HG03342 (cell line): ENCODE results near the gene PTPRN2.

ENCODE experiments used
- ATAC-seq: cut with Tn5 transposase; IDR thresholded peaks from one replicate; pipeline ENCODE4 v1.9.1; 2021; ENCODE audit warnings: mild to moderate bottlenecking, moderate library complexity; ENCODE audit not compliant: unreplicated experiment

Gene PTPRN2

GRCh38 chr7:158093156-158093796 is 494.3 kb downstream of the PTPRN2 start:
- ATAC-seq = no peak

- ATAC-seq = no peak
Measured at GRCh38 chr7:158087196-158087595, 500.4 kb downstream of the PTPRN2 start.

- no peak for ATAC-seq
Measured at GRCh38 chr7:158085741-158086695, 501.6 kb downstream of the PTPRN2 start.

- ATAC-seq = no peak
Measured at GRCh38 chr7:158084555-158084954, 503.1 kb downstream of the PTPRN2 start.

- no peak for ATAC-seq
Measured at GRCh38 chr7:158083526-158084310, 503.9 kb downstream of the PTPRN2 start.

- no peak for ATAC-seq
Measured at GRCh38 chr7:158082761-158083160, 504.9 kb downstream of the PTPRN2 start.

- ATAC-seq = no peak
Measured at GRCh38 chr7:158080899-158081445, 506.7 kb downstream of the PTPRN2 start.

GRCh38 chr7:158077934-158078910 is 509.4 kb downstream of the PTPRN2 start:
- ATAC-seq = no peak

- no peak for ATAC-seq
Measured at GRCh38 chr7:158077151-158077840, 510.3 kb downstream of the PTPRN2 start.

- no peak for ATAC-seq
Measured at GRCh38 chr7:158076656-158077055, 511.0 kb downstream of the PTPRN2 start.

GRCh38 chr7:158076215-158076614 is 511.4 kb downstream of the PTPRN2 start:
- ATAC-seq = no peak

- no peak for ATAC-seq
Measured at GRCh38 chr7:158075633-158076001, 512.0 kb downstream of the PTPRN2 start.

GRCh38 chr7:158074896-158075632 is 512.6 kb downstream of the PTPRN2 start:
- ATAC-seq = no peak

- ATAC-seq = no peak
Measured at GRCh38 chr7:158073845-158074840, 513.5 kb downstream of the PTPRN2 start.

- ATAC-seq = no peak
Measured at GRCh38 chr7:158072991-158073730, 514.5 kb downstream of the PTPRN2 start.

GRCh38 chr7:158070222-158070920 is 517.3 kb downstream of the PTPRN2 start:
- ATAC-seq = no peak
